D721Med (cell line): Measurements from ENCODE around the gene TSPAN12.

Source experiments
- DNase-seq: peaks from one replicate; pipeline ENCODE4 v3.0.0; 2011; ENCODE audit warnings: low spot score; ENCODE audit not compliant: insufficient read length
- FAIRE-seq: peaks from 2 replicates; lab custom pipeline; 2011; peaks lifted over from hg19 to GRCh38; lab: Jason Lieb, UNC
- CTCF ChIP-seq: IDR thresholded peaks from 2 replicates; pipeline ENCODE4 v1.5.1; 2012; ENCODE audit warnings: mild to moderate bottlenecking, control low read depth; ENCODE audit not compliant: insufficient read depth; ENCODE audit errors: missing control alignments

Gene TSPAN12

GRCh38 chr7:120817851-120818250, 40.1 kb downstream of the TSPAN12 start:
- DNase-seq = no peak
- no peak for FAIRE-seq
- TF ChIP-seq CTCF = no peak

GRCh38 chr7:120814253-120814939, 43.5 kb downstream of the TSPAN12 start:
- no peak for DNase-seq
- FAIRE-seq = no peak
- no peak for TF ChIP-seq CTCF

DNA sequence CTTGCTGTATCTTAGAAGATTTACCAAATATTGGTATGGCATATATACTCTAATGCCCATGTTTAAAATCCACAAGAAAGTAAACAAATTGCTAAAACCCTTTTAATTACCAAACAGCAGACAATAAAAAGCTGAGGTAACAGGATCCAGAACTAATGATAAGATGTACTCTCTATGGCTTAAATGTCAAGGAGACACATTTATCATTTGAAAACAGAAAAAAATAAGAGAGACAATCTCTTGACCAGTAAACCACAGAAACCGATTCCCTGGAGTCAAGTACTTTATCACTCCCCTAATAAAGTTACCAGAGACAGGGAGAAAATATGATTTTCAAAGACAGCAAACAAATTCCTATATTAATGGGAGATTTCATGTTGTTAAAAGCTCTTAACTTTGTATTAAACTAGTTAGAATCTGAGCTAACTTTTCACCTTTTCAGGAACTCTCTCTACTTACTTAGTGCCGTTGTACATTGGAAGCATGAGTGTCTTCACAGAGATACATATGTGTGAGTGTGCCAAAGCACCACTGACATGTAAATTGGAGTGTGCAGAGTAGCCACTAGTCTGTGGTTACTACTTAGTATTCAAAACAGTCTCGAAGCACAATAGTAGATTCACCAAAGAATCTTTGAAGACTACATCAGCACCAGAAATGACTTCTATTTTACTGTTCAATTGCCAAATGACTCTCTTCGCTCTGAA, 44.2 kb downstream of the TSPAN12 start:
- no peak for DNase-seq
- FAIRE-seq = no peak
- TF ChIP-seq CTCF = no peak

DNA sequence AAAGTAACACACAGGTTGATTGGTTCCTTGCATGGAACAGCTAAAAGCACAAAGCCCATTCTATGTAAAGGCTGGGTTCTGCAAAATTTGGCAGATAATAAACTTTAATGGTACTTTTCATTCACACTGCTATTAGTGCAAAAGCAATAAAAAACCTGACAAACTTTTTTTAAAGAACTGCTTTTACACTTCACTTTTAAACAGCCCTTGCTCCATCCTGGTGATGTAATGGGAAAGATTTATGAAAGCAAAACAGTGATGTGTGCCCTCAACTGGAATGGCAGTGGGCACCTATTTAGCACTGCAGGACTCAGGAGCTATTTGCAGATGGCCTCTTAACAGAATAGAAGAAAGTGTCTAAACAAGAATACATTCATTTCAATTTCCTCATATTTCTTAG, 44.9 kb downstream of the TSPAN12 start:
- DNase-seq (no peak), FAIRE-seq (no peak)
- no peak for TF ChIP-seq CTCF

DNA sequence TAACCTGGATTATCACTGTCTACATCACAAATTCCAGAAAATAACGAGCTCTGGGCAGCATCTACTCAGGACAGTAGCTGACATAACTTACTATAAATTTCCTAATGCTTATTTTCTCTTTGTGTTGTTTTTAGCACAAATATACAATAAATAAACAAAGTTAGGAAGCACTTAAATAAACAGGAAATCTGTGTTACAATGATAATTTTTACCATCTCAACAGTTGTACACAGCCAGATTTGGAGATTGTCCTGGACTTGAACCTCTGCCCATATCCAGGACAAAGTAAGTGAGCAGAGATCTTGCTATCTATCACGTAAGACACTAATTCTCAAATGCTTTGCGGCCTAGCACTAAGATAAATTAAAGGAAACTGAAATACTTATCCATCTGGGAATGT, 48.7 kb downstream of the TSPAN12 start:
- FAIRE-seq (no peak), DNase-seq (no peak)
- no peak for TF ChIP-seq CTCF

DNA sequence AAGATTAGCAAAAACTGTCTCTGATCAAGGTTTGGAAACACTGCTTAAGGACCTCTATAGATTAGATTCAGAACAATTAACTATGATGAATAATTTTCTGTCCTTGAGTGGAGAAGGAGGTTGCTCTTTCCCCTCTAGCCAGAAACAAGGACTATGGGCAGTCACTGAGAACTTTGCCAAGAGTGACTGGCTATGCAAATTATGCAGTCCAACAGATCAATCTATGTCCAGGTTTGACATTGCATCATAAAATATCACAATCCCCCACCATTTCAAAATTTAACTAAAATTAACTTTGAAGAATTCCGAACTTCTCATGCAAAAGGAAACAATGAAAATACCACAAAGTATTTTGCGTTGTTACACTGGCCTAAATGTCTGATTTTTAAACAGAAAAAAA, 50.6 kb downstream of the TSPAN12 start:
- no peak for FAIRE-seq
- DNase-seq = no peak
- TF ChIP-seq CTCF = no peak

DNA sequence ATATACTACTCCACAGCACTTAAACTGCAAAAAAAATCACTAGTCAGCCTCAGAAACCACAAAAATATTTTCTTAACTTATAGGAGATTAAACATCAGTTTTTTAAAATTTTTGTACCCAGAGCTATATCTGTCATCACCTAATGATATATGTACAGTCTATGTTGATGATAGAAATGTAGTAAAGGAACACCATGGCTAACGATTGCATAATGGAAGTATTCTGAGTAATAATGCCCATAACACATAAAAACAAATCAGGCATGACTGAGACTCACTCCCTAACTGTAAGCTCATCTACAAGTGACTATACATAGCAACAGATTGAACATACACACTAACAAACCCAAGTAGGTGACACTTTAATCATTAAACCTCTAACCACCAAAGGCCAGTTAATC, 51.3 kb downstream of the TSPAN12 start:
- TF ChIP-seq CTCF = no peak
- no peak for DNase-seq
- no peak for FAIRE-seq
